ENCODE measurements around the gene PCGF2. TPM values are rescaled to one million over a fixed set of nuclear protein-coding genes. Genes with fewer than 3 reads are reported as not detected.
A peak's percentile ranks its signal among the peaks of the same experiment; 100 is the strongest.

PCGF2 gene
- total and polyA plus RNA-seq, 9 of the 15 experiments (the other 6 are each of a cell fraction or from before 2014, with no cell fraction given): 1.3 to 33.4 (median 7.0) TPM

DNA sequence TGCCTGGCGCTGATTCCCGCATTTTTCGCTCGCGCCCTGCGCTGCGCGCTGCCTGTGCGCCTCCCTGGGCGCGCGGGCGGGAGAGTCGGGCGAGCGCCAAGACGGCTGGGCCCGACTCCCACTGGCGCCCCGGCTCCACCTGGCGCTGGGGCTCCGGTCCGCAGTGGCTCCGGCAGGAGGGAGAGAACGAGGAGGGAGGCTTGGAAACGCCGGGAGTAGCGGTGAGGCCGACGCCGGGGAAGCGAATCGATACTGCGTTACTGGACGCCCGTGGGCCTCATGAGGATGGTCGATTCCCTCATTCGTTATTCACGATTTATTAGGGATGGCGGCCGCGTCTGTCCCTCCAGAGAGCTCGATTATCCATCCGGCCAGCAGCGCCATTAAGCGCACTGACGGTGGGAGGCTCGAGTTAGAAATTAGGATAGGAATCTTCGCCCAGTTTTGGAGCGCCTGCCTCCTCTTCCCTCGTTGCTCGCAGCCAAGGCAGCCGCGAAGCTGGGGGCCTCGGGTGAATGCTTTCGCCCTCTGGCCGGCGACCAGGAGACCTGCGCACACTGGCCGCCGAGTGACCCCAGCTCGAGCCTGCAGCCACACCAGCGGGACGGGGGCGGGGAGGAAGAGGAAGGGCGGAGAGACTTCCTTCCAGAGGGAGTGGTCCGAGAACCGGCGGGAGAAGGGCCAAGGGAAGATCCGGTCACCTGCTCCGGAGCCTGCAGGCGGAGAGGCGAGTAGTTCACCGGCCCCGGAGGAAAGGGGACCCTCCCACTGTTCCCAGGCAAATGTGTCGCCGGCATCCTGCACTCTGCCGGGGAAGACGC, 1.3 kb upstream of the PCGF2 start (continued):
- peak; percentile 32; the same call in 1 of the 2 replicates for TF ChIP-seq CXXC5 (CRISPR knock-in tag; IDR thresholded peaks at IDR 0.05)
- peak; percentile 45; the same call in 1 of the 2 replicates for TF ChIP-seq TCF7 (IDR thresholded peaks at IDR 0.05; ENCODE audit: borderline replicate concordance)
- TF ChIP-seq LCOR (CRISPR knock-in tag; IDR thresholded peaks at IDR 0.05): peak; percentile 64; the same call in 1 of the 2 replicates
- TF ChIP-seq, protein P1, sequence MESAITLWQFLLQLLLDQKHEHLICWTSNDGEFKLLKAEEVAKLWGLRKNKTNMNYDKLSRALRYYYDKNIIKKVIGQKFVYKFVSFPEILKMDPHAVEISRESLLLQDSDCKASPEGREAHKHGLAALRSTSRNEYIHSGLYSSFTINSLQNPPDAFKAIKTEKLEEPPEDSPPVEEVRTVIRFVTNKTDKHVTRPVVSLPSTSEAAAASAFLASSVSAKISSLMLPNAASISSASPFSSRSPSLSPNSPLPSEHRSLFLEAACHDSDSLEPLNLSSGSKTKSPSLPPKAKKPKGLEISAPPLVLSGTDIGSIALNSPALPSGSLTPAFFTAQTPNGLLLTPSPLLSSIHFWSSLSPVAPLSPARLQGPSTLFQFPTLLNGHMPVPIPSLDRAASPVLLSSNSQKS (CRISPR knock-in tag; IDR thresholded peaks at IDR 0.05): no peak
- TF ChIP-seq HDAC1 (IDR thresholded peaks at IDR 0.05): peak in 1 of 2 experiments; percentile 13; a peak in 1 of 4 replicates
- TF ChIP-seq ZNF134 (CRISPR knock-in tag; conservative IDR thresholded peaks at IDR 0.05): no peak
- TF ChIP-seq, protein P2, sequence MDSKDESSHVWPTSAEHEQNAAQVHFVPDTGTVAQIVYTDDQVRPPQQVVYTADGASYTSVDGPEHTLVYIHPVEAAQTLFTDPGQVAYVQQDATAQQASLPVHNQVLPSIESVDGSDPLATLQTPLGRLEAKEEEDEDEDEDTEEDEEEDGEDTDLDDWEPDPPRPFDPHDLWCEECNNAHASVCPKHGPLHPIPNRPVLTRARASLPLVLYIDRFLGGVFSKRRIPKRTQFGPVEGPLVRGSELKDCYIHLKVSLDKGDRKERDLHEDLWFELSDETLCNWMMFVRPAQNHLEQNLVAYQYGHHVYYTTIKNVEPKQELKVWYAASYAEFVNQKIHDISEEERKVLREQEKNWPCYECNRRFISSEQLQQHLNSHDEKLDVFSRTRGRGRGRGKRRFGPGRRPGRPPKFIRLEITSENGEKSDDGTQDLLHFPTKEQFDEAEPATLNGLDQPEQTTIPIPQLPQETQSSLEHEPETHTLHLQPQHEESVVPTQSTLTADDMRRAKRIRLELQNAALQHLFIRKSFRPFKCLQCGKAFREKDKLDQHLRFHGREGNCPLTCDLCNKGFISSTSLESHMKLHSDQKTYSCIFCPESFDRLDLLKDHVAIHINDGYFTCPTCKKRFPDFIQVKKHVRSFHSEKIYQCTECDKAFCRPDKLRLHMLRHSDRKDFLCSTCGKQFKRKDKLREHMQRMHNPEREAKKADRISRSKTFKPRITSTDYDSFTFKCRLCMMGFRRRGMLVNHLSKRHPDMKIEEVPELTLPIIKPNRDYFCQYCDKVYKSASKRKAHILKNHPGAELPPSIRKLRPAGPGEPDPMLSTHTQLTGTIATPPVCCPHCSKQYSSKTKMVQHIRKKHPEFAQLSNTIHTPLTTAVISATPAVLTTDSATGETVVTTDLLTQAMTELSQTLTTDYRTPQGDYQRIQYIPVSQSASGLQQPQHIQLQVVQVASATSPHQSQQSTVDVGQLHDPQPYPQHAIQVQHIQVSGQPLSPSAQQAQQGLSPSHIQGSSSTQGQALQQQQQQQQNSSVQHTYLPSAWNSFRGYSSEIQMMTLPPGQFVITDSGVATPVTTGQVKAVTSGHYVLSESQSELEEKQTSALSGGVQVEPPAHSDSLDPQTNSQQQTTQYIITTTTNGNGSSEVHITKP (IDR thresholded peaks at IDR 0.05; ENCODE audit: partially characterized antibody): peak; percentile 28
- TF ChIP-seq ID3 (CRISPR knock-in tag; IDR thresholded peaks at IDR 0.05): no peak
- TF ChIP-seq ID3 (tag; IDR thresholded peaks at IDR 0.05): 0 out of 2 replicates have a peak, but pooled peaks have one; percentile 13
- peak; percentile 38 for TF ChIP-seq EP300 (IDR thresholded peaks at IDR 0.05; ENCODE audit: low read length)
- TF ChIP-seq CEBPZ (IDR thresholded peaks at IDR 0.05; ENCODE audit: borderline replicate concordance, low read depth, low read length): no peak
- no peak for TF ChIP-seq THRAP3 (IDR thresholded peaks at IDR 0.05; ENCODE audit: borderline replicate concordance)
- peak; percentile 55; the same call in 1 of the 2 replicates for TF ChIP-seq AFF4 (CRISPR knock-in tag; IDR thresholded peaks at IDR 0.05)
- peak; percentile 33; the same call in 1 of the 2 replicates for TF ChIP-seq CBFA2T2 (conservative IDR thresholded peaks at IDR 0.05)

All from K562 (cell line).